ENCODE measurements around the gene SPIN2B. TPM values are rescaled to one million over a fixed set of nuclear protein-coding genes. Genes with fewer than 3 reads are reported as not detected.

Gene SPIN2B
- total RNA-seq, 2 experiments from 2014 or later = 9.0 to 10.3 TPM

Other genes with a start within 250 kb of the SPIN2B start
- 1 to 10 TPM; 5.9 to 7.2 TPM for gene SPIN3, start 126.0 kb downstream of the SPIN2B start, total RNA-seq
- gene SPIN2A, start 15.8 kb upstream of the SPIN2B start, total RNA-seq = under 1 TPM; 0.45 to 0.63 TPM
- gene FAAH2, start 165.2 kb upstream of the SPIN2B start, total RNA-seq = not detected

Measured in activated CD8-positive, alpha-beta T cell treated with anti-CD3 and anti-CD28 coated beads, Interleukin-2, amount 10 ng/mL, durations not matched to agents 7 days and 5 days (primary cell).